Measurements from ENCODE around the gene CCDC188. TPM values are rescaled to one million over a fixed set of nuclear protein-coding genes. Genes with fewer than 3 reads are reported as not detected.

Gene CCDC188
- total RNA-seq, 1 experiment from 2014 or later = not detected

- H3K27me3 ChIP-seq (replicated peaks; ENCODE audit: insufficient read depth, low read depth, low read length, poor library complexity) = no peaks in the 10 kb centered on the region
- no peaks in the 10 kb centered on the region for H3K4me1 ChIP-seq (ENCODE audit: insufficient read depth, low read length, poor library complexity, severe bottlenecking)
- POLR2A ChIA-PET (ENCODE audit: low non-redundant PET) = no interaction called here
- CTCF ChIA-PET = interaction anchor here (0.6 kb wide), 1 partner anchor 15 kb away, joined by 3 read pairs; no protein-coding TSS in a partner anchor
- H3K4me3 ChIP-seq (ENCODE audit: low read depth, low read length, poor library complexity, severe bottlenecking) = no peak overlapping the region
- TF ChIP-seq EZH2 (IDR thresholded peaks at IDR 0.05; ENCODE audit: borderline replicate concordance, low read depth, low read length, poor library complexity, severe bottlenecking) (no peak), CTCF (conservative IDR thresholded peaks at IDR 0.05; ENCODE audit: low read depth, low read length) (no peak)
- no peak overlapping the region for H3K27ac ChIP-seq (ENCODE audit: low read depth, low read length, poor library complexity, severe bottlenecking)
- DNase-seq (ENCODE audit: low spot score) = no peak
- no TSS peak for BruUV-seq (replicated peaks)
- H3K9me3 ChIP-seq (ENCODE audit: low read depth, low read length, poor library complexity, severe bottlenecking) = no peaks in the 10 kb centered on the region
- intact Hi-C loops (cut with micrococcal nuclease; ENCODE audit: unreplicated experiment) = no loop called here
- no peaks in the 10 kb centered on the region for H3K36me3 ChIP-seq (ENCODE audit: insufficient read depth, low read length, poor library complexity, severe bottlenecking)
Measured at GRCh38 chr22:20140521-20140964, 10.3 kb downstream of the CCDC188 start.

DNA sequence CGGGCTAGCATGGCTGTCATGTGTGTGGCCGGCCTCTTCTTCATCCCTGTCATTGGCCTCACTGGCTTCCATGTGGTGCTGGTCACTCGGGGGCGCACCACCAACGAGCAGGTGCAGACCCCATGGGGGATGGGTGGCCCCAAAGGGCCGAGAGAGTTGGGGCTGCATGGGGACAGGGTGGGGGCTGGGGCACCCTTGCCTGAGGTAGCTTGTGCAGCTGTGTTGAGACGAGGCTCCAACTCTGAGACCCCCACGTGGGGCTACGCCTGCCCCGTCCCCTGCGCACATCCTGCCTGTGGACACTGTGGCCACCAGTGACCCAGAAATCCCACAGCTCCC lies 10.8 kb downstream of the CCDC188 start:
- no peak for DNase-seq (ENCODE audit: low spot score)
- Histone ChIP-seq H3K4me1 (ENCODE audit: insufficient read depth, low read length, poor library complexity, severe bottlenecking) (no peaks in the 10 kb centered on the region), H3K9me3 (ENCODE audit: low read depth, low read length, poor library complexity, severe bottlenecking) (no peaks in the 10 kb centered on the region), H3K4me3 (ENCODE audit: low read depth, low read length, poor library complexity, severe bottlenecking) (no peak overlapping the region), H3K27me3 (replicated peaks; ENCODE audit: insufficient read depth, low read depth, low read length, poor library complexity) (no peaks in the 10 kb centered on the region), H3K36me3 (ENCODE audit: insufficient read depth, low read length, poor library complexity, severe bottlenecking) (no peaks in the 10 kb centered on the region), H3K27ac (ENCODE audit: low read depth, low read length, poor library complexity, severe bottlenecking) (no peak overlapping the region)
- TF ChIP-seq CTCF (conservative IDR thresholded peaks at IDR 0.05; ENCODE audit: low read depth, low read length) (no peak), EZH2 (IDR thresholded peaks at IDR 0.05; ENCODE audit: borderline replicate concordance, low read depth, low read length, poor library complexity, severe bottlenecking) (no peak)
- ChIA-PET CTCF (interaction anchor here (0.6 kb wide), 1 partner anchor 15 kb away, joined by 3 read pairs; no protein-coding TSS in a partner anchor), POLR2A (ENCODE audit: low non-redundant PET) (no interaction called here)
- no TSS peak for BruUV-seq (replicated peaks)
- intact Hi-C loops (cut with micrococcal nuclease; ENCODE audit: unreplicated experiment) = no loop called here

DNA sequence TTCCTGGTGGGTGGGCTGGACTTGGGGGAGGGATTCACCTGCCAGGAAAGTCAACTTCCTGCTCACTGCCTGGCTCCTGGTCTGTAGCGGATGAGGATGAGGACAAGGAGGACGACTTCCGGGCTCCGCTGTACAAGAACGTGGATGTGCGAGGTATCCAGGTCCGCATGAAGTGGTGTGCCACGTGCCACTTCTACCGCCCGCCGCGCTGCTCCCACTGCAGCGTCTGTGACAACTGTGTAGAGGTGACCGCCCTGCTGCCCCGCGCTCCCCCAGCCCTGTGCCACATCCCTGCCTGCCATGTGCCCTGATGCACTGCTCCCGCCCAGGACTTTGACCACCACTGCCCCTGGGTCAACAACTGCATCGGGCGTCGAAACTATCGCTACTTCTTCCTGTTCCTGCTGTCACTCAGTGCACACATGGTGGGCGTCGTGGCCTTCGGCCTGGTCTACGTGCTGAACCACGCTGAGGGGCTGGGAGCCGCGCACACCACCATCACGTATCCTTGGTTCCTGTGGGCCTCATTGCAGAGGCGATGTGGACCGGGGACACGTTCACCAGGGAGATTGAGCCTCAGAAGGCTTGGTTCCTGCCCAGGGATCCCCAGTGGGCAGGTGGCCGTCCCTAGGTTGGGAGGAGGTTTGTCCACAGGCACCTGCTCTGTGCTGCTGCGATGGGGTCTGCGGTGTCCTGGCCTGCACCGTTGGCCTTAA lies 11.3 kb downstream of the CCDC188 start:
- Histone ChIP-seq H3K27me3 (replicated peaks; ENCODE audit: insufficient read depth, low read depth, low read length, poor library complexity) (no peaks in the 10 kb centered on the region), H3K9me3 (ENCODE audit: low read depth, low read length, poor library complexity, severe bottlenecking) (no peaks in the 10 kb centered on the region), H3K36me3 (ENCODE audit: insufficient read depth, low read length, poor library complexity, severe bottlenecking) (no peaks in the 10 kb centered on the region), H3K27ac (ENCODE audit: low read depth, low read length, poor library complexity, severe bottlenecking) (no peak overlapping the region), H3K4me1 (ENCODE audit: insufficient read depth, low read length, poor library complexity, severe bottlenecking) (no peaks in the 10 kb centered on the region), H3K4me3 (ENCODE audit: low read depth, low read length, poor library complexity, severe bottlenecking) (no peak overlapping the region)
- ChIA-PET POLR2A (ENCODE audit: low non-redundant PET) (no interaction called here), CTCF (interaction anchor here (0.6 kb wide), 1 partner anchor 16 kb away, joined by 3 read pairs; no protein-coding TSS in a partner anchor)
- intact Hi-C loops (cut with micrococcal nuclease; ENCODE audit: unreplicated experiment) = no loop called here
- no peak for TF ChIP-seq CTCF (conservative IDR thresholded peaks at IDR 0.05; ENCODE audit: low read depth, low read length)
- no peak for TF ChIP-seq EZH2 (IDR thresholded peaks at IDR 0.05; ENCODE audit: borderline replicate concordance, low read depth, low read length, poor library complexity, severe bottlenecking)
- DNase-seq (ENCODE audit: low spot score) = no peak
- BruUV-seq (replicated peaks) = TSS peak; percentile 43

Measured in A673 (cell line).